NCI-H82 treated with DMSO at 0.1 percent for 48 hours (cell line): ENCODE results near the gene ADAM12.

Source experiments
- DNase-seq: peaks from one replicate; lab custom pipeline; 2025; ENCODE audit not compliant: unreplicated experiment; lab: John Stamatoyannopoulos, UW

Gene ADAM12

DNA sequence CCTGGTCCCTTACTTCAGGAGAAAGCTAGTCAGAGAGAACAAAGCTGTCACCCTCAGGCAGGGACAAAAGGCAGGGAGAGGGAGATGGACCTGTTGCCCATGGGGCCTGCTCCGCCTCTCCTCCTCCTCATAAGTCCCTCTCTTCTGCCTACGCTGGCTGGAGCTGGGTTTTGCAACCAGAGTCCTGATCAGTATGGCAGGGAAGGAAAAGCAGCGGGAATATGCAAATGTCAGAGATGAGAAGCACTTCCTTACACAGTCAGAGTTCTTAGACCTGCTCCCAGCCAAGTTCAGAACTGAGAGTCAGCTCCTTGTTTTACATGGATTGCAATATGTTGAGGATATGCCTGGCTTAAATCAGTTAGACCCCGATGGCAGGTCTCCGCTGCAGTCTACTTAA is 231.1 kb downstream of the ADAM12 start:
- DNase-seq = no peak

GRCh38 chr10:126156503-126156902 is 231.8 kb downstream of the ADAM12 start:
- DNase-seq = no peak

- no peak for DNase-seq
Observed at GRCh38 chr10:126156012-126156411, 232.3 kb downstream of the ADAM12 start.

DNA sequence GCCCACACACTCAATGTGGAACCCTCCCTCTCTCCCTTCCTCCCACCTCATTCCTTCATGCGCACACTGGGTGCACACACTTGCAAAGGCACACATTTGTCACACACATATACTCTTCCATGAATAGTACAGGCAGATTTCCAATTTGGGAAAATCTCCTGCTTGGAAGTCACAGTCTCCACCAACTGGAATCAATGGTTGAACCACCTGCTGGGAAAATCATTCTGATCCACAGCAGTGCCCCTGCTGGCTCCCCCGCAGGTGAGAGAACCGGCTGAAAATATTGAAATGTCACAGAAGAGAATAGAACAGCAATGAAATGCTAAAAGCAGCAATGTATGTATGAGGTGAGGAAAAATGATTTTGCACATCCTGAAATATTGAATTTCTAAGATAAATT is 232.7 kb downstream of the ADAM12 start:
- no peak for DNase-seq

GRCh38 chr10:126153711-126154628 is 234.3 kb downstream of the ADAM12 start:
- no peak for DNase-seq

GRCh38 chr10:126147866-126148587 is 240.2 kb downstream of the ADAM12 start:
- no peak for DNase-seq

DNA sequence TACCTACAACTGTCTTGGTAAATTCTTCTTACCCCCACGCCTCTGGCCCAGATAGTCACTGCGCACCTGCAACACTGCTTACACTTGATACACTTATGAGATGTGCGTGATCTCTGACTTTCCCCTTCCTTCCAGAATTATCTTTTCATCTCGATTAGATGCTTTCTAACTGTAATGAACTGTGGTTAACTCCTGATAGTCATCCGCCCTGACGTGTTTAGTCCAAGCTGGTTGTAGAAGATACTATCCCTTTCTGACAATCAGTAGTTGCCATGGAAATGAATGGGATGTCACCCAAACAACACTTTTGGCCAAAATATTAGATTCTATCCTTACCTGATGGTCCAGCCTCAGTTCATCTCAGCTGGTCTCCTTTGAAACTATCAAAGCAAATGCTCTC is 241.5 kb downstream of the ADAM12 start:
- DNase-seq = no peak

DNA sequence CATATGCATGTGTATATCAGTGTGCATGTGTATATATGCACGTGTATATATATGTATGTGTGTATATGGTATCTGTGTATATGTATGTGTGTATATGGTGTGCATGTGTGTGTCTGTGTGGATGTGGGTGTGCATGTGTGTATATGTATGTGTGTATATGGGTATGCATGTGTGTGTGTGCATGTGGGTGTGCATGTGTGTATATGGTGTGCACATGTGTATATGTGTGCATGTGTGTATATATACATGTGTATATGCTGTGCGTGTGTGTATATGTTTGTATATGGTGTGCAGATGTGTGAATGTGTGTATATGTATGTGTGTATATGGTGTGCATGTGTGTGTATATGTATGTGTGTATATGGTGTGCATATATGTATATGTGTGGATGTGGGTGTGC is 245.2 kb downstream of the ADAM12 start:
- DNase-seq = no peak

- DNase-seq = no peak
Observed at GRCh38 chr10:126140746-126141273, 247.5 kb downstream of the ADAM12 start.

- no peak for DNase-seq
Observed at GRCh38 chr10:126137562-126138221, 250.6 kb downstream of the ADAM12 start.

- no peak for DNase-seq
Observed at GRCh38 chr10:126135941-126136595, 252.2 kb downstream of the ADAM12 start.

DNA sequence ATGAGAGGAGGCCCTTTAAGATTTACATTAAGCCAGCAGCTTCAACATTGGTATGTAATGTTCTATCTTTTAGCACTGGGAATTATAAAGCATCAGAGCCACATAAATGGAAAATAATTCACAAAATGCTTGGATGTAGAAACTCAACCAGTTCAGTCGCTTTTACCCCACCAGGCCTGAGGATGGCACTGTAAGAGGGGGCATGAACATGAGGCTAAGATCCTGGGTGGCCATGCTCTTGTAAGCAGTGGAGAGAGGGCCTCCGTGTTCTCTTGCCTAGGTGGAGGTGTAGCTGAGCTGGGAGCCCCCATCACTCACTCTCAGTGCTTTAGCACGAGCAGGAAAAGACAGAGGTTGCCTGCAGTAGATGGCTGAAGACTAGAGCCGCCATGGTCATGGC is 253.1 kb downstream of the ADAM12 start:
- no peak for DNase-seq

DNA sequence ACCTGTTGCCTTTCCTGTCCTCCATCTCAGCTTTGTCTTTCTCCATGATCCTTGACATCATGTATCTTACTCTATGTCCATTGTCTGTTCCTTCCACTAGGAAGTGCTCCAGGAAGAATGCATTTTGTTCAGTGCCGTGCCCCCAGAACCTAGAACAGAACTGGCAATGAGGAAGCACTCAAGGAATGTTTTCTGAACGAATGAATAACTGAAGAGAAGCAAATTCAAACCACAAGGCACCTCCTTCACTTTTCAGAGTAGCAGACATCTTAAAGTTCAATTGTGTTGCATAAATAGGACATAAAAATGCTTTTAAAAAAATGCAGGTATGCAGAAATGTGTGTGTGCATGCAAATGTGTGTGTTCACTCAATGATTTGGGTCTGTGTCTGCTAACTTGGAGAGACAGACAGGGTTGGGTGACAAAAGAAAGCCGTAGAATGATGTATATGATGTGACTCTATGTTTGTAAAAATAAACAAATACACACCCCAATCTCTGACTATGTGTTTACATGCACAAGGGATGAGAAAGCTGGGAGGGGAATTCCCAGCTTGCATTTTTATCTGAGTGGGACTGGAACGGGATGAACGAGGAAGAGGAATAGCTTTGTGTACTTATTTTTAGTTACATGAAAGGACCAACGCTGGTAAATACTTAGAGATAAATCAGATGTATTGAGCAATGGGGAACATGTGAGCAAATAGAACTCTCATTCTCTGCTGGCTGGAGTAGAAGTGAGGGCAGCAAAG is 254.2 kb downstream of the ADAM12 start:
- DNase-seq = no peak

DNA sequence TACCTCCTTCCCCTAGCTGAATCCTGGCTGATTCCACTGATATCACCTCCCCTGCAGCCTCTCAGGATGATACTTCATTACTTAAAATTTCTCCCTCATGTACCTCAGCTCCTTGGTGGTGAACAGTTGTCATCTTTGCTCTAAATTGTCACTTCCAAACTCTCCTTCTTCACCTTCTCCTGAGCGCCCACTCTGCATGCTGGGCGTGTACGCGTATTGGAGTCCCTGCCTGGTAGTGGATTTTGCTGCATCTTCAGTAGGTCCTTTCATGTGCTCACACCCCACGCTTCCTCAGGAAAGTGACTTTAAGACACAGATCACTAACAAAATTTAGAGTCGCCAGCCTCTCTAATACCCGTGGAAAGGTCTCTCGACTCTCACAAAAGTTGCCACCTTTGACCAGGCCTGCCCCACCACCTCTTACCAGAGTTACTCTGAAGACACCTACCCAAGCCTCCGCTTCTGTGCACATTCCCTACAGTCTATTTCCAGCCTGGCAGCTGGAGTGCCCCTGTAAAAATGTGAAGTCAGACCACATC is 255.1 kb downstream of the ADAM12 start:
- no peak for DNase-seq

- no peak for DNase-seq
Observed at GRCh38 chr10:126131341-126131740, 256.9 kb downstream of the ADAM12 start.

- no peak for DNase-seq
Observed at GRCh38 chr10:126130271-126130710, 258.0 kb downstream of the ADAM12 start.

DNA sequence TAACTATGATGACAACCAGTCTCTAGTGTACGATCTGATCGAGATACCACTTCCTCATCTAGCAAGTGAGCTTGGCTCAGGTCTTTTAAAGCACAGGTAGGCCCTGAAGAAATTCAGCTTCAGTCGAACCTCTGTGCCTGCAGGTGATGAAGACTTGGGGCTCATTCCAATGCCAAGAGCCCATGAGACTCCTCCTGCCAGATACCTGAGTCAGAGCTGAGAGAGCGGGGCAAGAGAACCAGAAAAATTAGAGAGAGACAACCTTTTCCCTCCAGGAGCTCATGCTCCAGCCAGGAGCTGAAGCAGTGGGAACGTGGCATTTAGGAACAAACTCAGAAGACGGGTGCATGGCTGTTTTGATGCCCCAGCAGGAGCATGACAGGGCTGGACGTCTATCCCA is 259.3 kb downstream of the ADAM12 start:
- no peak for DNase-seq

GRCh38 chr10:126128581-126128980 is 259.7 kb downstream of the ADAM12 start:
- DNase-seq = no peak

DNA sequence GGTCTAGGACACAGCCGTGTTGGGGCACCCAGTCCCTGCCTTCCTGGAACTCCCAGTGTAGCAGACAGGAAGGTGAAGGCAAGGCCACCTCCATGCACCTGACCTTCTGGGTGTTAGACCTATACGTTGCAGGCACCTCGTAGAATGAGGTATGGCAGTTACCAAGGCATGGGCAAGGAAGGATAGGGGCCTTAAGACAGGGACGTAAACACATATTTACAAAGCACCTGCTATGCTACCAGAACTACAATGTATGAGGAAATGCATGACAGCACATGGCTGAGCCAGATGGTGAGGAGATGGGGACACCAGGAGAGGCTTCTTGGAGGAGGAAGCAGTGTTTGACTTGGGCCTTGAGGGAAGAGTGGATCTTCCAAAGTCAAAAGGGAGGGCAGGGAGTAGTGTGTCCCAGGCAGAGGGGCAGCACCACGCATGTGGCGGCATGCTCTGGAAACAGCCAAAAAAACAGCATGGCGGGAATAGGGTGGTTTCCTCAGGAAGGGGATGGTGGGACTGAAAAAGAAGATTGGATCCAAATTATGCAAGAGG is 260.7 kb downstream of the ADAM12 start:
- no peak for DNase-seq

DNA sequence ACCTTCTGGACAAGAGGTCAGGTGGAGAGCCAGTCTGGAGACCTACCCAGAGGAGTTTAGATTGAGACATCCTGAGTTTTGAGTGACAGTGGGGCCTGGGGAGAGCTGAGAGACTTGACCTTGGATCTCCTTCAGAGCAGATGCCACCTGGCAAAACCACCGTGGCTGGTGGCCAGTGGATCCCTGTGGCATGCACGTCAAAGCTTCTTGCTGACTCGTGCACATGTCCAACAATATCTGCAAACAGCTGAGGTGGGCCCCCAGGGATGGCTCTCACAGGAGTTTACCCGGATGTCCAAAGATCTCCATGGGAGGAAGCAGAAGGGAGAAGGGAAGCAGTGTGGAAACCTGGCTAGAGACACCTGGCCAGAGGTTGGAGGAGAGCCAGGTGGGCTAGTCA is 261.4 kb downstream of the ADAM12 start:
- DNase-seq = no peak
